Stomach (tissue), 4 donors: Measurements from ENCODE around the gene RASA3.

Experiments
- CTCF ChIP-seq, 7 experiments: fragments of 450-650 bp in 4 of 7; fragments of 200-600 bp in 3 of 7; sonication (generic) in 3 of 7; IDR thresholded peaks; one replicate each; pipeline ENCODE4 v1.5.1; 2016 to 2019; ENCODE audit warnings: antibody characterized with exemption in 7 of 7, control low read depth in 2 of 7, mild to moderate bottlenecking in 1 of 7
- POLR2A ChIP-seq, 4 donors: fragments of 450-650 bp; IDR thresholded peaks; one replicate each; pipeline ENCODE4 v1.6.1; 2016; ENCODE audit warnings: antibody characterized with exemption in 4 of 4, control low read depth in 2 of 4, mild to moderate bottlenecking in 1 of 4, moderate library complexity in 1 of 4

- TF ChIP-seq CTCF (IDR thresholded peaks at IDR 0.05), result no peak
- no peak for TF ChIP-seq POLR2A (IDR thresholded peaks at IDR 0.05)
Measured at GRCh38 chr13:113950451-113951245, 181.8 kb downstream of the RASA3 start.
